ENCODE data around the gene ARL2.
A peak's percentile ranks its signal among the peaks of the same experiment; 100 is the strongest.
"Not testable (repeated sequence)": the region's sequence is repeated elsewhere in the genome, so short reads cannot be mapped to it uniquely, and the experiment has no call there.

Gene ARL2

DNA sequence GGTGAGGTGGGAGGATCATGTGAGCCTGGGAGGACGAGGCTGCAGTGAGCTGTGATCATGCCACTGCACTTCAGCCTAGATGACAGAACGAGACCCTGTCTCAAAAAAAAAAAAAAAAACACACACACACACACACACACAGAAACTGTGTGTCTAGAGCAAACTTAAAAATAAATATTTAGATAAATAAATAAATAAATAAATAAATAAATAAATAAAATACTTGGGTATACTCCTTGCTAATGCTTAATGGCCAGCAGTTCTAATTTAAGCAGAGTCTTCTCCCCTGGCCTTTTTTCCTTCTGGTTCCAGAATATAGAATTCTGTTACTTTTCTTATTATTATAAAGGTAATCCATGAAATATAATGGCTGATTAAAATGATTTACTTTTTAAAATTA lies 5.1 kb upstream of the ARL2 start:
- no peak for DNase-seq

DNA sequence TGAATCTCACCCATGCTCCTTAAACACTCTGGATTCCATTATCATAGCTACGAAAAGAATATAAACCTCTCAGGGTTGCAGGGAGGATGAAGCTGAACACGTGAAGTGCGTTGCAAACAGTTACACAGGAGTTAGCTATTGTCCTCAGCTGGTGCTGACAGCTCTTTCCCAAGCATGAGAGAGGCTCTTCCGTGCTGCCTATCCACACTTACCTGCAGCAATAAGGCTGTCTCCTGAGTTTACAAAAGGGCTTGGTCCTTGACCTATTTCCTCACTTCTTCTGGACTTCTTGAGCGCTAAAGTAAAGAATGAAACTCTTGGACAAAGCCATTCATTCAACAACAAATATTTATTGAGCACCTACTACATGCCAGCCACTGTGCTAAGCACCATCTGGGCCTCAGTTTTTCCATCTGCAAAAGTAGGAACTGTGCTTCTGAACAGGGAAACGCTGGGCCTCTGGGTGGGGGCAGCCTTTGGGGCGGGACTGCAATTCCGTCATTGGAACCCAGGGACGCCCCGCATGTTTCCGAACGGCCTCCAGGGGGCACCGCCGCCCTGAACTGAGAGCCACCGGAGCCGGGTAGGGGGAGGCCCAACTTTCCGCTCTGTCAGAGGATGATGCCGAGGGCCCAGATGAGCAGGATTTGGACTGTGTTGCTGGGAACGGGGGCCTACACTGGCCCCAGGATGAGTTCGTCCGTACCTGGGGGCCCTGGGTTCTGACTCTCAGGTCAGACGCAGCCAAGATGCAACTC lies 651 bp upstream of the ARL2 start:
- DNase-seq, result peak; percentile 79

DNA sequence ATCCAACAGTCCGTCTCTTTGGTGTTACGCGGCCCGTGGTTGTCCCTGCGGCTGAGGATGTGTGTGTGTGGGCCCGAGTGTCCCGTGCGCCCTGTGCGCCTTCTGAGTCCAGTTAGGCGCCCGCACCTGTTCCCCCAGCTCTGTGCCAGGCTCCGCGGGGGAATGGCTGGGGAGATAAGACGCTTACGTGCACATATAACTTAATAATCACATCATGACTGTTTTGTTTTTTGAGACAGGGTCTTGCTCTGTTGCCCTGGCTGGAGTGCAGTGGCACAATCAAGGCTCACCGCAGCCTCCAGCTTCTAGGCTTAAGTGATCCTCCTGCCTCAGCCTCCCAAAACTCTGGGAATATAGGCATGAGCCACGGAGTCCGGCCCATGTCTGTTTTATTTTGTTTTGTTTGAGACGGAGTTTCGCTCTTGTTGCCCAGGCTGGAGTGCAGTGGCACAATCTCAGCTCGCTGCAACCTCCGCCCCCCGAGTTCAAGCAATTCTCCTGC lies 817 bp downstream of the ARL2 start:
- no peak for DNase-seq

DNA sequence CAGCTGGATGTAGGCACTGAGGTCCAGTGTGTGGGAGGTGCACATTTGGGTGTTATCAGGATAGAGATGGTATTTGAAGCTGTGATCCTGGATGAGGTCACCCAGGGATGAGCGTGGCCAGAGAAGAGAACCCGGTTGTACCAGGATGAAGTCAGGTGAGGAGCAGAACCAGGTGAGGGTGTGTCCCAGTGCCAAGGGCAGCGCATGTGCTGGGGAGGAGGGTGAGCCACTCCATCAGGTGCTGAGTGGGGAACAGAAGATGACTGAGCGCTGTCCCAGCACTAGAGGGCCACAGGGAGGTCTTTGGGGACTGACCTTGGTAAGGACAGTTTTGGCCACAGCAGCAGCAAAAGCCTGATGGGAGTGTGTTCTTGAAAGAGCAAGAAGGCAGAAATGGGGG lies 2.7 kb downstream of the ARL2 start:
- DNase-seq, result peak; percentile 33

DNA sequence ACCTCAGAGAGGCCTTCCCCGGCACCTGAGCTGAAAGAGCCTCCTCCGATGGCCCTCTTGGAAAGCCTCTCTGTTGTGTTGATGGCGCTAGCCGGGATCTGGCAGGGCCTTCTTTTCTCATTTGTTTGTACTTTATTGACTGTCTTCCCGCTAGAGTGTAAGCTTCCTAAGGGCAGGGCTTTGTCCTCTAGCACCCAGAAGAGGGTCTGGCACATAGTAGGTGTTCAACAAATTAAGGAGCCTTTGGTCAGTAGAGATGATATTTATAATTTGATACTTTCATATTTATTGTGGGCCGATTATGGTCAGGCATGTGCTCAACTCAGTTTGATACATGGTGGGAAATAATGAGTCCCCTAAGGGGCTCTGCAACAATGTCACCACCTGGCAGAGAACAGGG lies 4.0 kb downstream of the ARL2 start:
- DNase-seq, result no peak

DNA sequence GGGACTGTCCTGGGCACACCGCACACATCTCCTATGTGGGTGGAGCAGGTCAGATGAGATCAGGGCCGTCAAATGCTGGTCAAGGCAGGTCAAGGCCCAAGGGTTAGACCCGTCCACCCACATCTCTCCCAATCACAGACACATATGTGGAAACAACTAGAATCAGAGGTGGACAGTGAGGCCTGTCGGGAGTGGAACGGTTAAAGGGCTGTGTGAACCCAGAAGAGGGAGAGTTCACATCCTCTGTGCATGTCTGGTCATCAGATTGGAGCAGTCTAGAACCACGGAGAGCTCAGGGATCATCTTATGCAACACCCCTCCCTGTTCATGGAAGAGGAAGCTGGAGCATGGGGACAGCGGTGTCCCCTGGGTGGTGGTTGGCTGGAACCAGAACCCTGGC lies 5.9 kb downstream of the ARL2 start:
- DNase-seq, result no peak

DNA sequence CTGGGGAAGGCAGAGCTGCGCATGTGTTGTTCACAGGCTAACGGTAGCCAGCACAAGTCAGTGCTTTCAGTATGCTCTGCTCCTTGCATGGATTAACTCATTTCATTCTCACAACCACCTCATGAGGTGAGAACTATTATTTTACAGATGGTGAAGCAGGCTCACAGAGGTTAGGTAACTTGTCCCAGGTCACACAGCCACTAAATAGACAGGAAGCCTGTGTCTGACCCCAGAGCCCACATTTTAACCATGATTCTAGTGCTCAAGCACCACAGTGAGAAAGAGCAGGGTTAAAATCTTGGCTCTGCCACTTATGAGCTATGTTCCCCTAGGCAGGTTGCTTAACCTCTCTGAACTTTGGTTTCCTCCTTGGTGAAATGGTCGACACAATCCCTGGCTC lies 7.0 kb downstream of the ARL2 start:
- no peak for DNase-seq

DNA sequence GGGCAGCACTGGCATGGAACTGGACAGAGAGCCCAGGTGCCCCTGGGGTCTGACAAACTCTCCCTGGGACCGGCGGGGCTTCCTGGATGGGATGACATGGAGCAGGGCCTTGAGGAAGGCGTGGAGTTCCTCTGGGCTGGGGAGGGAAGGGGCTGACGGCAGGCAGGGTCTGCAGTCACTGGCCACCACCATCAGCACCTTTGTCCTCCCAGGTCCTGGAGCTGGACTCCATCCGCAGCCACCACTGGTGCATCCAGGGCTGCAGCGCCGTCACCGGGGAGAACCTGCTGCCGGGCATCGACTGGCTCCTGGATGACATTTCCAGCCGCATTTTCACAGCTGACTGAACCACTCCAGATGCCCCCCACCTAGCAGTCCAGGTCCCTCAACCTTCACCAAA lies 7.5 kb downstream of the ARL2 start:
- no peak for DNase-seq

DNA sequence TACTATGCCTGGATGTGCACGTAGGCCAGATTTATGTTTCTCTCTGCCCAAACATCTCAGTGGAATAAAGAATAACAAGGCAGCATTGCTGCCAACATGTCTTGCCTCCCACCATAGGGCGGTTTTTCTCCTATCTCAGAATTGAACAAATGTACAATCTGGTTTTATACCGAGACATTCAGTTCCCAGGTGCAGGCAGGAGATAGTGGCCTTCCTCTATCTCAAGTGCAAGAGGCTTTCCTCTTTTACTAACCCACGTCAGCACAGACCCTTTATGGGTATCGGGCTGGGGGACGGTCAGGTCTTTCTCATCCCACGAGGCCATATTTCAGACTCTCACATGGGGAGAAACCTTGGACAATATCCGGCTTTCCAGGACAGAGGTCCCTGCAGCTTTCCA lies 9.5 kb downstream of the ARL2 start:
- DNase-seq, result not testable (repeated sequence)

DNA sequence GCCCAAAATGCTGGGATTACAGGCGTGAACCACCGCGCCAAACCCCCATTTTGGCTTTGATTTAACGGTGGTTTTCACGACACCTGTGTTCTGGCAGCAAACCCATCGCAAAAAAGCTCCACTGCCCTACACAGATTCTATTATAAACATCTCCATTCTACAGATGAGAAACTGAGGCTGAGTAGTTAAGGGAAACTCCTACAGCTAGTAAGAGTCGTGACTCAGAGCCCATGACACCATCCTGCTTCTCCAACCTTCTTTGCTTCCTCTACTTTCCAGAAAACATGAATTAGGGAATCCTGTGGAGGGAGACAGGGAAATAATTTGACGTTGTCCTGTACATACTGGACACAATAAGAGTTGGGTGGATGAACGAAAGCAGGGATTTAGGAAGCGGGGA lies 12.8 kb downstream of the ARL2 start:
- peak; percentile 30 for DNase-seq

DNA sequence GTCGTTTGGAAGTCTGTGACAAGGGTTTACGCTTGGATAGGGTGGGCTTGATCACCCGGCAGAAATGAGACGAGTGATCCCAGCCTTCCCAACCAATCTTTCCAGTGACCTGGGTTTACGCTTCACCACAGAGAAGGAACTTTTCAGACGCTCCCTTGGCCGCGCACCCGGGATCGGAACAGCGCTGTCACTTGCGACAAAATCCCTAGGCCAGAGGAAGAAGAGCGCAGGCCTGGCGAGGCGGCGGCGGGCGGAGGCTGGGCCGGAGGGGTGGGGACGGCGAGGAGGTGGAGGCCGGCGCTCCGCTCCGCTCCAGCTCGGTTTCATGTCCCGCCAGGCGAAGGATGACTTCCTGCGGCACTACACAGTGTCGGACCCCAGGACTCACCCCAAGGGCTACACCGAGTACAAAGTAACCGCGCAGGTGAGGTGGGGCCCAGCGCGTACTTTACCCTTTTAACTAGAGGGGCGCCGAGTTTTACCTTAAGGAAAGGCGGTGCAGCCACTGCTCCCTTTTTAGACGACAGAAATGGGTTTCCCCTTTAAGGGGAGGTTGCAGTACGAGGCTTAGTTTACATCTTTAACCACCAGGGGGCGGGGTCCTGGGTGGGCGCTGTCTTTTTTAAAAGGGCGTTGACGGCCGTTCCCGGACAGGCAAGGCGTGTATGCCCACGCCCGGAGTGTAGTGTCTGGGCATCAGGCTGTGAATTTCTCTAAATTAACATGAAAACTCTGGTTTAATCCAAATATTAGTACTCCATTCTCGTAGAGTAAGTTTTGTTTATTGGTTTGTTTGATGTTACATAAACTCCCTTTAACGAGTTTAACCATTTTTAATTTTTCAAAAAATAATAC lies 13.5 kb downstream of the ARL2 start, which contains the start of gene SNX15:
SNX15 (plus strand) TSS at position 227 of the 855 bp plus-strand sequence; CDS start at position 326, 99 bp downstream.
- DNase-seq, result peak; percentile 93

DNA sequence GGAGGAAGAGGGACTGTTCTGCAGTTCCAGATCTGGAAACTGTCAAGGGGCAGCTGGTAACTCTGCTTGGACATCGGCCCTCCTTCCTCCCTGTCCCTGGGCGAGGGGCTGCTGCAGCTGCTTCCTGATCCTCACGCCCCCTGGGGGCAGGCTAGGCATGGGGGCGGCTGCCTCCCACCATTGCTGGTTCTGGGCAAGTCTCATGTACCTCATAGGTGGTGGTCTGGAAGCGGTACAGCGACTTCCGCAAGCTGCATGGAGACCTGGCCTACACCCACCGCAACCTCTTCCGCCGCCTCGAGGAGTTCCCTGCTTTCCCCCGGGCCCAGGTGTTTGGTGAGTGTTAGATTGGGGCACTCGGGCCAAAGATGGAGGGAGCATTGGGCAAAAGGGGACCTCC lies 18.3 kb downstream of the ARL2 start:
- no peak for DNase-seq

DNA sequence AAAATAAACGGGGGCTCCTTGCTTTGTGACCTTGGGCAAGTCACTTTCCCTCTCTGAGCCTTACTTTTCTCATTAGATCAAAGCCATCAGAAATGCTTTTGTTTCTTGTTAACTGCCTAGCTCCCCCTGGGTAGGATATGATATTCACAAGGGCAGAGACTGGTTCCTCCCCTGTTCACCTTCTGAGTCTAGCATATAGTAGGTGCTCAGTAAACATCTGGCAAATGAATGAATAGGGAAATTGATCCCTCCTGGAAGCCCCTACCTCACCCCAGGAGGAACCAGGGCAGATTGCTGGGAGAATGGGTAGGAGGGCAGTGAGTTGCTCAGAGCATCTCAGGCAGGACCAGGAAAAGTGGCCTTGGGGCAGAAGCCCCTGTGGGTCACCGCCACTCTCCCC lies 20.5 kb downstream of the ARL2 start:
- DNase-seq, result no peak

DNA sequence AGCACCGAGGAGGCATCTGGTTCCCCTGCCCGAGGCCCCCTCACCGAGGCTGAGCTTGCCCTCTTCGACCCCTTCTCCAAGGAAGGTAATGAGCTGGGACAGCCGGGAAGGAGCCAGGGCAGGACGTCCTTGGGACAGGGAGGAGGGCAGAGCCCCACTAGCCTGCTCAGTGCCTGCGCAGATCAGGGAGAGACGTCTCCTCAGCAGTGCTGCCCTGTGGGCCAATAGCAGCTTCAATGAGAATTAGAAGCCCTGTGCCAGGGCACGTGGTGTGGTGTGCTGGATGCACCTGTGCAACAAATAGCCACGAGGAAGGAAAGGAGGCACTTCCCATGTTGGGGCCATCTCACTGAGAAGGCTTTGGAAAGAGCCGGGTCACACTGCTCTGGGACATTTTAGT lies 21.6 kb downstream of the ARL2 start:
- no peak for DNase-seq

DNA sequence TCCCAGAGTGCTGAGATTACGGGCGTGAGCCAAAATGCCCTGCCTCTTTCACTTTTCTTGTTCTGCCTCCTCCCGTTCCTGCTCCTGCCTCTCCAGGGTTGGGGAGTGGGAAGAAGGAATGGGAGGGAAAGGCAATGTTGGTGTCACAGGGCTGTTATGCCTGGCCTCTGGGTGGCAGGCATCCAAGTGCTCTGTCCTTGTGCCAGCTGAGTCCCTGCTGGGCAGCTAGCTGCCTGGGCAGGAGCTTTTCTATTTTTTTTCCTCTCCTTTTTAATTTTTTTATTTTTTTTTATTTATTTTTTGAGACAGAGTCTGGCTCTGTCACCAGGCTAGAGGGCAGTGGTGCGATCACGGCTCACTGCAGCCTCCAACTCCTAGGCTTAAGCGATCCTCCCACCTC lies 23.0 kb downstream of the ARL2 start:
- DNase-seq, result no peak

DNA sequence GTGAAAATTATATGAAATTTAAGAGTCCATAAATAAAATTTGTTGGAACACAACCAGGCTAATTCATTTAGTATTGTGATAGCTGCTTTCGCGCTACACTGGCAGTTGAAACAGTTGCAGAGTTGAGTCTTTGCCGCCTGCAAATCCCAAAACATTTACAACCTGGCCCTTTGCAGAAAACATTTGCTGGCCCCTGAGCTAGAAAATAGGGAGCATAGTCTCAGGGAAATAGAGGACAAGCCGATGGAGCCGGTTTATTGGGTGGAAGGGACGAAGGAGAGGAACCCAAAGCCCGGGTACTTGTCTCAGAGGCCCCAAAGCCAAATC lies 26.5 kb downstream of the ARL2 start:
- no peak for DNase-seq

DNA sequence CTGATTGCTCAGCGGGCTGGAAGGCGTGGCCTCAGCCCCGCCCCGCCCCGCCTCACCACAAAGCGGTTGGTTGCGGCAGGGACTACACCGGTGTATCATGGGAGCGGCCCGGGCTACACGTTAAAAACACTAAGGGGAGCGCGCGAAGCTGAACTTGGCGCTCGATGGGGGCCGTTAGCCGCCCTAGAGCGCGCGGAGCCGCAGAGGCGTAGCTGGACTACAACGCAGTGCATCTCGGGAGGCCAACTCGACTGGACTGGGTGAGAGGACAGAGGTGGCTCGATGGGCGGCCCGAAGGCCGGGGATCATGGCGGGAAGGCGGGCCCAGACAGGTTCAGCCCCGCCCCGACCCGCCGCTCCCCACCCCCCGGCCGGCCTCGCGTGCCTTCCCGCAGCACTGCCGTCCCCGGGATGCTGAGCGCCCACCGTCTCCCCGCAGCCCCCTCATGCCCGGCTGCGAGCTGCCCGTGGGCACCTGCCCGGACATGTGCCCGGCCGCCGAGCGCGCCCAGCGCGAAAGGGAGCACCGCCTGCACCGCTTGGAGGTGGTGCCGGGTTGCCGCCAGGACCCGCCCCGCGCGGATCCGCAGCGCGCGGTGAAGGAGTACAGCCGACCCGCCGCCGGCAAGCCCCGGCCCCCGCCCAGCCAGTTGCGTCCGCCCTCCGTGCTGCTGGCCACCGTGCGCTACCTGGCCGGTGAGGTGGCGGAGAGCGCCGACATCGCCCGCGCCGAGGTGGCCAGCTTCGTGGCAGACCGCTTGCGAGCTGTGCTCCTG lies 27.1 kb downstream of the ARL2 start, which contains the start of gene SAC3D1:
SAC3D1 (plus strand) TSS at position 364 of the 776 bp plus-strand sequence; CDS start at position 447, 83 bp downstream.
- peak; percentile 97 for DNase-seq

DNA sequence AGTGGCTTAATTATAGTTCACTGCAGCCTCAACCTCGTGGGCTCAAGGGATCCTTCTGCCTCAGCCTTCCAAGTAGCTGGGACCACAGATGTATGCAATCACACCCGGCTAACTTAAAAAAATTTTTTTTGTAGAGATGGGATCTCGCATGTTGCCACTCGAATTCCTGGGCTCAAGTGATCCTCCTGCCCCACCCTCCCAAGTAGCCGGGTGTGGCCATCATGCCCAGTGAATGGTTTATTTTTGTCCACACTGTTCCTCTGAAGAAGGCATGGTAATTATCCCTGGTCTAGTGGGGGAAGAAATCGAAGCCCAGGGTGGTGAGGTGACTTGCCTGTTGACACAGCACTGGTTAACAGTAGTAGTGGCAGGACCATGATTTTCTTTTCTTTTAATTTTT lies 28.9 kb downstream of the ARL2 start:
- DNase-seq, result no peak

DNA sequence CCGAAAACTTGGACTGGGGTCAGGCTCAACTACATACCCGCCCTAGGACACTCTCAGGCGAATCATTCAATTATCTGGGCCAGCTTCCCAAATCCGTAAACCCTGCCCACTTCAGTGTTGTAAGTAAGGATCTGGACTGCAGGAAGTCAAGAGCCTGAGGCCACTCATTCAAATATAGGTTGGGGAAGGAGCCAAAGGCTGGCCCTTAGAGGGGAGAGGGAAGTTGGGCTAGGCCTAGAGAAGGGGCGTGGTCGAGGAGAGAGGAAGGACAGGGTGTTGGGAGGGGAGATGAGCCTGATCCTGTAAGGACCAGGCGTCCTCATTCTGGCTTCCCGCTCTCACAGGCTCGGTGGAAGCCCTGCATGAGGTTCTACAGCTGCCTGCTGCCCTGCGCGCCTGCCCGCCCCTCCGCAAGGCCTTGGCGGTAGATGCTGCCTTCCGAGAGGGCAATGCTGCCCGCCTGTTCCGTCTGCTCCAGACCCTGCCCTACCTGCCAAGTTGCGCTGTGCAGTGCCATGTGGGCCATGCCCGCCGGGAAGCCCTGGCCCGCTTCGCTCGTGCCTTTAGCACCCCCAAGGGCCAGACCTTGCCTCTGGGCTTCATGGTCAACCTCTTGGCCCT lies 30.0 kb downstream of the ARL2 start:
- DNase-seq, result peak; percentile 67

DNA sequence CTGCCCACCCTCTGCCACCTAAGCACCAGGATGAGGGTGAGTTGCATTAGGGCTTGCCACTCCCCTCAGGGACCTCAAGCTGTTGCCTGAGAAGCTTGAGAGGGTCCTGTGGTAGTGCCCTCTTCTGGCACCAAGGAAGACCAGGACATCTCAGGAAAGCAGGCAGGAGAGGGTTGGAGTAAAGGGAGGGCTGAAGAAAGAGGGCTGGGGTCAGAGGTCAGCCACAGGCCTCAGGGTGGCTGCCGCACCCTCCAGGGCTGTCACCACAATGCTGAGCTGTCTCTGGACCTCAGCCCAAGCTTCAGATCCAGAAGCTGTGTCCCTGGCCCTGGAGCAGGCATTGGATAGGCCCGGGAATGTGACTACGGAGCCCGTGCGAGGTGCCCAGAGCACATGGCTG lies 31.1 kb downstream of the ARL2 start:
- DNase-seq, result no peak

DNA sequence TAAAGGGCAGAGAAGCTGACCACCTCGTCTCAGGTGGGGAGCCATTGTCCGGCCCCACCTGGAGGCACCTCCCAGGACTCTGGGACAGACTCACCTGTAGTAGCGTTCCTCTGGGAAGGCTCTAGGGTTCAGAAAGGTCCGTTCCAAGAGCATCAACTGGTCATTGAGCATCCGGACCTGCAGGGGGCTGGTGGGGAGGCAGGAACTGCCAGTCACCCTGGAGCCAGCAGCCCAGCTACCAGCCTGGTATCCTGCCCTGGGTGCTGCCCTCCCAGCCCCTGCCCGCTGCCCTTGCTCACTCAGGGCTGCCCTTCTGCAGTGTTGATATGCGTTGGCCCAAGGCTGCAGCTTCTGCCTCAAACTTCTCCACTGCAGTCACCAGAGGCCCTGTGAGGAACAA lies 31.8 kb downstream of the ARL2 start:
- no peak for DNase-seq

DNA sequence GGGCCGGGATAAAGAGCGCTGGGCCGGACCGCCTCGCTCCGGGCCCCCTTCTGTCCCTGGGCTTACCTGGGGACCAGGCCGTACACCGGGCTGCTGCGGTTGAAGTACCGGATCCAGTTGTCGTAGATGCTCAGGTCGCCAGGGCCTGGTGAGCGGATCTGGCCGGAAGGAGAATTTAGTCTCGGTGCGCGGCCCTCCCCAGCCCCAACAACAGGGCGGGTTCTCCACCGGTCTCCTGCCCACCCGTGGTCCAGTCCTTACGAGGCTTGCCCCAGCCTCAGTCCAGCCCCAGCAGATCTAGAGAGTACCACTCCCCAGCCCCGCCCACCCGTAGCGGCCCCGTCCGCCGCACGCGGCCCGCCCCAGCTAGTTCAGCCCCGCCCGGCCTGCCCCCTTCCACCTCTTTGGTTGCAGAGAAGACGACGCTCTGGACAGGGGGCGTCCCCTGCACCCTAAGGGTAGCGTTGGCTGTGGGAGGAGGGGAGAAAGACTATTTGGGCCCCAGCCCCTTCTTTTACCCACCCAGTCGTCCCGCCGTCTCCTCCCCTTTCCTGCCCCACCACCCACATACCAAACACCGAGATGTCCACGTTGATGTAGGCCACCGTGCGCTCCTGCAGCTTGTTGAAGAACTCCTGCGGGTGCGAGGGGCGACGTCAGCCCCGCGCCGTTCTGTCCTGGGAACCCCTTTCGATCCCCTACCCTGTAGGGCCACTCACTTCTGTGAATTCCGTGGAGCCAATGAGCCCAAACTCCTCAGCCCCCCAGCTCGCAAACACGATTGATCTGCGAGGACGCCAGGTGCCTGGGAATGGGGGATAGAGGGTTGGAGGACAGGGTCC lies 33.8 kb downstream of the ARL2 start:
- no peak for DNase-seq
